ENCODE data around the gene PNCK. TPM values are rescaled to one million over a fixed set of nuclear protein-coding genes. Genes with fewer than 3 reads are reported as not detected.

PNCK gene
- total RNA-seq, 1 donor from 2014 or later, result not detected

GRCh38 chrX:153626863-153627674 lies 46.5 kb downstream of the PNCK start:
- DNase-seq (ENCODE audit: low spot score), result no peak
- intact Hi-C loops (cut with micrococcal nuclease), result no loop called here
- no peaks in the 10 kb centered on the region for H3K36me3 Mint-ChIP-seq (ENCODE audit: low read depth)
- H3K27ac Mint-ChIP-seq, result no peak overlapping the region
- peaks cover 6% of the 10 kb centered on the region for H3K27me3 Mint-ChIP-seq (ENCODE audit: insufficient read depth)
- H3K9me3 Mint-ChIP-seq, result no peaks in the 10 kb centered on the region
- no peak overlapping the region for H3K4me3 Mint-ChIP-seq
- H3K4me1 Mint-ChIP-seq (ENCODE audit: low read depth), result no peaks in the 10 kb centered on the region

GRCh38 chrX:153626025-153626633 lies 47.5 kb downstream of the PNCK start:
- H3K36me3 Mint-ChIP-seq (ENCODE audit: low read depth), result no peaks in the 10 kb centered on the region
- no peaks in the 10 kb centered on the region for H3K4me1 Mint-ChIP-seq (ENCODE audit: low read depth)
- H3K27ac Mint-ChIP-seq, result no peak overlapping the region
- H3K27me3 Mint-ChIP-seq (ENCODE audit: insufficient read depth), result peaks cover 4% of the 10 kb centered on the region
- intact Hi-C loops (cut with micrococcal nuclease), result no loop called here
- H3K9me3 Mint-ChIP-seq, result no peaks in the 10 kb centered on the region
- no peak for DNase-seq (ENCODE audit: low spot score)
- H3K4me3 Mint-ChIP-seq, result no peak overlapping the region

GRCh38 chrX:153625271-153626024 lies 48.2 kb downstream of the PNCK start:
- H3K9me3 Mint-ChIP-seq, result no peaks in the 10 kb centered on the region
- H3K27me3 Mint-ChIP-seq (ENCODE audit: insufficient read depth), result no peaks in the 10 kb centered on the region
- DNase-seq (ENCODE audit: low spot score), result no peak
- no peaks in the 10 kb centered on the region for H3K36me3 Mint-ChIP-seq (ENCODE audit: low read depth)
- H3K27ac Mint-ChIP-seq, result no peak overlapping the region
- no peak overlapping the region for H3K4me3 Mint-ChIP-seq
- no peaks in the 10 kb centered on the region for H3K4me1 Mint-ChIP-seq (ENCODE audit: low read depth)
- intact Hi-C loops (cut with micrococcal nuclease), result no loop called here

GRCh38 chrX:153624196-153625091 lies 49.2 kb downstream of the PNCK start:
- intact Hi-C loops (cut with micrococcal nuclease), result no loop called here
- Mint-ChIP-seq H3K4me3 (no peak overlapping the region), H3K27me3 (ENCODE audit: insufficient read depth) (no peaks in the 10 kb centered on the region), H3K4me1 (ENCODE audit: low read depth) (no peaks in the 10 kb centered on the region), H3K36me3 (ENCODE audit: low read depth) (no peaks in the 10 kb centered on the region), H3K27ac (no peak overlapping the region), H3K9me3 (no peaks in the 10 kb centered on the region)
- no peak for DNase-seq (ENCODE audit: low spot score)

GRCh38 chrX:153623310-153624029 lies 50.1 kb downstream of the PNCK start:
- no peaks in the 10 kb centered on the region for H3K9me3 Mint-ChIP-seq
- H3K4me1 Mint-ChIP-seq (ENCODE audit: low read depth), result no peaks in the 10 kb centered on the region
- no peak overlapping the region for H3K27ac Mint-ChIP-seq
- H3K4me3 Mint-ChIP-seq, result no peak overlapping the region
- no peak for DNase-seq (ENCODE audit: low spot score)
- no peaks in the 10 kb centered on the region for H3K36me3 Mint-ChIP-seq (ENCODE audit: low read depth)
- intact Hi-C loops (cut with micrococcal nuclease), result no loop called here
- peaks cover 2% of the 10 kb centered on the region for H3K27me3 Mint-ChIP-seq (ENCODE audit: insufficient read depth)

- no peak for DNase-seq (ENCODE audit: low spot score)
- Mint-ChIP-seq H3K27ac (no peak overlapping the region), H3K36me3 (ENCODE audit: low read depth) (no peaks in the 10 kb centered on the region), H3K4me3 (no peak overlapping the region), H3K9me3 (no peaks in the 10 kb centered on the region), H3K27me3 (ENCODE audit: insufficient read depth) (peaks cover 2% of the 10 kb centered on the region), H3K4me1 (ENCODE audit: low read depth) (no peaks in the 10 kb centered on the region)
- intact Hi-C loops (cut with micrococcal nuclease), result no loop called here
These were observed 50.8 kb downstream of the PNCK start for GRCh38 chrX:153622661-153623309.

- no peak for DNase-seq (ENCODE audit: low spot score)
- Mint-ChIP-seq H3K4me3 (no peak overlapping the region), H3K27me3 (ENCODE audit: insufficient read depth) (peaks cover 4% of the 10 kb centered on the region), H3K4me1 (ENCODE audit: low read depth) (no peaks in the 10 kb centered on the region), H3K27ac (no peak overlapping the region), H3K9me3 (no peaks in the 10 kb centered on the region), H3K36me3 (ENCODE audit: low read depth) (no peaks in the 10 kb centered on the region)
- intact Hi-C loops (cut with micrococcal nuclease), result no loop called here
These were observed 51.5 kb downstream of the PNCK start for GRCh38 chrX:153621949-153622598.

GRCh38 chrX:153620576-153620975 lies 53.0 kb downstream of the PNCK start:
- H3K27ac Mint-ChIP-seq, result no peak overlapping the region
- peaks cover 4% of the 10 kb centered on the region for H3K27me3 Mint-ChIP-seq (ENCODE audit: insufficient read depth)
- no peak overlapping the region for H3K4me3 Mint-ChIP-seq
- no peak for DNase-seq (ENCODE audit: low spot score)
- H3K9me3 Mint-ChIP-seq, result no peaks in the 10 kb centered on the region
- H3K36me3 Mint-ChIP-seq (ENCODE audit: low read depth), result no peaks in the 10 kb centered on the region
- H3K4me1 Mint-ChIP-seq (ENCODE audit: low read depth), result no peaks in the 10 kb centered on the region
- intact Hi-C loops (cut with micrococcal nuclease), result no loop called here

Other genes with a start within 250 kb of the PNCK start
- 0.83 and 1.3 TPM in 2 replicates for gene TREX2, start 227.8 kb downstream of the PNCK start, total RNA-seq
- gene HAUS7, start 203.2 kb downstream of the PNCK start, total RNA-seq, result 62.7 and 68.2 TPM in 2 replicates
- not detected in 2 replicates for gene BGN, start 178.8 kb downstream of the PNCK start, total RNA-seq
- gene ATP2B3, start 156.2 kb downstream of the PNCK start, total RNA-seq, result 0.05 TPM in 1 of 2 replicates, not detected in the other
- 28.0 and 29.3 TPM in 2 replicates for gene CCNQ, start 74.7 kb downstream of the PNCK start, total RNA-seq
- gene DUSP9, start 26.6 kb downstream of the PNCK start, total RNA-seq, result 0.10 TPM in 2 replicates
- gene SLC6A8, start 14.1 kb upstream of the PNCK start, total RNA-seq, result 5.9 and 6.0 TPM in 2 replicates
- 156 and 166 TPM in 2 replicates for gene BCAP31, start 50.6 kb upstream of the PNCK start, total RNA-seq
- gene ABCD1, start 51.0 kb upstream of the PNCK start, total RNA-seq, result 8.4 TPM in 2 replicates
- gene PLXNB3, start 90.4 kb upstream of the PNCK start, total RNA-seq, result 0.21 and 0.81 TPM in 2 replicates
- gene SRPK3, start 107.2 kb upstream of the PNCK start, total RNA-seq, result not detected in 2 replicates
- gene IDH3G, start 120.6 kb upstream of the PNCK start, total RNA-seq, result 68.4 and 69.7 TPM in 2 replicates
- gene SSR4, start 120.9 kb upstream of the PNCK start, total RNA-seq, result 281 and 285 TPM in 2 replicates
- gene PDZD4, start 156.7 kb upstream of the PNCK start, total RNA-seq, result 0.29 and 0.44 TPM in 2 replicates
- gene L1CAM, start 212.4 kb upstream of the PNCK start, total RNA-seq, result 1.7 and 3.3 TPM in 2 replicates
- gene AVPR2, start 230.9 kb upstream of the PNCK start, total RNA-seq, result not detected in 2 replicates